IMR-90 (cell line): ENCODE measurements around the gene FAM110A.

ENCODE experiments used
- BHLHE40 ChIP-seq: fragments of 150-350 bp; IDR thresholded peaks from 2 replicates; pipeline ENCODE4 v1.6.1; 2016; ENCODE audit warnings: mild to moderate bottlenecking, low read depth, low read length
- CEBPB ChIP-seq: IDR thresholded peaks from 2 replicates; pipeline ENCODE4 v1.6.1; 2012; ENCODE audit warnings: low read depth, low read length, improper control_type of control experiment
- CHD1 ChIP-seq: IDR thresholded peaks from 2 replicates; pipeline ENCODE4 v1.6.1; 2012; ENCODE audit warnings: low read depth, low read length, improper control_type of control experiment
- FOS ChIP-seq: fragments of 150-350 bp; IDR thresholded peaks from 2 replicates; pipeline ENCODE4 v1.6.1; 2016; ENCODE audit warnings: low read depth, low read length
- MAZ ChIP-seq: IDR thresholded peaks from 2 replicates; pipeline ENCODE4 v1.6.1; 2012; ENCODE audit warnings: low read depth, mild to moderate bottlenecking, low read length, improper control_type of control experiment, moderate library complexity, borderline replicate concordance
- POLR2A ChIP-seq: IDR thresholded peaks from 2 replicates; pipeline ENCODE4 v1.6.1; 2012; ENCODE audit warnings: mild to moderate bottlenecking, low read depth, low read length
- RAD21 ChIP-seq: IDR thresholded peaks from 2 replicates; pipeline ENCODE4 v1.6.1; 2012; ENCODE audit warnings: low read length, improper control_type of control experiment
- TF ChIP-seq, protein P1 (sequence below): conservative IDR thresholded peaks from 2 replicates; pipeline ENCODE4 v1.5.1; 2012; ENCODE audit warnings: mild to moderate bottlenecking, low read depth, low read length, improper control_type of control experiment

- TF ChIP-seq POLR2A (no peak), RAD21 (no peak), CHD1 (no peak), CEBPB (no peak), BHLHE40 (no peak), MAZ (no peak), FOS (no peak)
- TF ChIP-seq, protein P1, sequence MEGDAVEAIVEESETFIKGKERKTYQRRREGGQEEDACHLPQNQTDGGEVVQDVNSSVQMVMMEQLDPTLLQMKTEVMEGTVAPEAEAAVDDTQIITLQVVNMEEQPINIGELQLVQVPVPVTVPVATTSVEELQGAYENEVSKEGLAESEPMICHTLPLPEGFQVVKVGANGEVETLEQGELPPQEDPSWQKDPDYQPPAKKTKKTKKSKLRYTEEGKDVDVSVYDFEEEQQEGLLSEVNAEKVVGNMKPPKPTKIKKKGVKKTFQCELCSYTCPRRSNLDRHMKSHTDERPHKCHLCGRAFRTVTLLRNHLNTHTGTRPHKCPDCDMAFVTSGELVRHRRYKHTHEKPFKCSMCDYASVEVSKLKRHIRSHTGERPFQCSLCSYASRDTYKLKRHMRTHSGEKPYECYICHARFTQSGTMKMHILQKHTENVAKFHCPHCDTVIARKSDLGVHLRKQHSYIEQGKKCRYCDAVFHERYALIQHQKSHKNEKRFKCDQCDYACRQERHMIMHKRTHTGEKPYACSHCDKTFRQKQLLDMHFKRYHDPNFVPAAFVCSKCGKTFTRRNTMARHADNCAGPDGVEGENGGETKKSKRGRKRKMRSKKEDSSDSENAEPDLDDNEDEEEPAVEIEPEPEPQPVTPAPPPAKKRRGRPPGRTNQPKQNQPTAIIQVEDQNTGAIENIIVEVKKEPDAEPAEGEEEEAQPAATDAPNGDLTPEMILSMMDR, result no peak
Measured at GRCh38 chr20:881783-882144, 48.2 kb downstream of the FAM110A start.
